Measurements from ENCODE around the gene SLC16A5.
"Not testable (repeated sequence)": the region's sequence is repeated elsewhere in the genome, so short reads cannot be mapped to it uniquely, and the experiment has no call there.

Gene SLC16A5

DNA sequence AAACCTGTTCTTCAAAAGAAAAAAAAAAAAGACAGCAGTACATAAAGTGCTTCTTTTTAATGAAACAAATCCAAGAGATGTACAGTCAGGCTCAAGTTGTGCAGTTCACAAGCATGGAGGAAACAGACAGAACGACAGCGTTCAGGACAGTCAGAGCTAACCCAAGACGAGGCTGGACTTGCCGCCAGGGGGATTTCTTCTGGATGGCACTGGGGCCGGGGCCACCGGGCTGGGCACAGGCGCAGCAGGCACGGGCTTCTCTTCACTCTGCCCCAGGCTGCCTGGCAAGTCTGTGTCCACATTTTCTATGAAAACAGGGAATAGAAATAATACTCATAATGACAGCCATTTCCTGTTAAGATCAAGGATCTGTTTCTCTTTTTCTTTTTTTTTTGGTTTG lies 48.2 kb downstream of the SLC16A5 start:
- no peak for DNase-seq

DNA sequence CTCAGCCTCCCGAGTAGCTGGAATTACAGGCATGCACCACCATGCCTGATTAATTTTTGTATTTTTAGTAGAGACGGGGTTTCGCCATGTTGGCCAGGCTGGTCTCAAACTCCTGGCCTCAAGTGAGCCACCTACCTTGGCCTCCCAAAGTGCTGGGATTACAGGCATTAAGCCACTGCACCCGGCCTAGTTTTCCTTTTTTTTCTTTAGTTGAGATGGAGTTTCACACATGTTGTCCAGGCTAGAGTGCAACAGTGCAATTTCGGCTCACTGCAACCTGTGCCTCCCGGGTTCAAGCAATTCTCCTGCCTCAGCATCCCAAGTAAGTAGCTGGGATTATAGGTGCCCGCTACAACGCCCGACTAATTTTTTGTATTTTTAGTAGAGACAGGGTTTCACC lies 50.0 kb downstream of the SLC16A5 start:
- DNase-seq, result not testable (repeated sequence)

DNA sequence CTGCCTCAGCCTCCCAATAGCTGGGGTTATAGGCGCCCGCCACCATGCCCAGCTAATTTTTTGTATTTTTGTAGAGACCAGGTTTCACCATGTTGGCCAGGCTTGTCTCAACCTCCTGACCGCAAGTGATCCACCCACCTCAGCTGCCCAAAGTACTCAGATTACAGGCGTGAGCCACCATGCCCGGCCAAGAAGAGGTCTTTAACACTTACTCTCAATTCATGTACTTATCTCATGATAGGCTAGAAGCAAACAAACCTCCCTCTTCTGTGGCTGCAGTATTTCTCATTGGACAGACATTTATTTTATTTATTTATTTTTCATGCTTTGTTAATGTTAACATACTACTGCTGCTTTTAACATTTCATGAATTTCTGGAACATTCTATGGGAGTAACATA lies 50.8 kb downstream of the SLC16A5 start:
- no peak for DNase-seq

- no peak for DNase-seq
Observed at GRCh38 chr17:75142236-75142971, 54.6 kb downstream of the SLC16A5 start.

GRCh38 chr17:75144816-75145512 lies 57.2 kb downstream of the SLC16A5 start:
- DNase-seq, result no peak

- no peak for DNase-seq
Observed at GRCh38 chr17:75146592-75146991, 58.8 kb downstream of the SLC16A5 start.

DNA sequence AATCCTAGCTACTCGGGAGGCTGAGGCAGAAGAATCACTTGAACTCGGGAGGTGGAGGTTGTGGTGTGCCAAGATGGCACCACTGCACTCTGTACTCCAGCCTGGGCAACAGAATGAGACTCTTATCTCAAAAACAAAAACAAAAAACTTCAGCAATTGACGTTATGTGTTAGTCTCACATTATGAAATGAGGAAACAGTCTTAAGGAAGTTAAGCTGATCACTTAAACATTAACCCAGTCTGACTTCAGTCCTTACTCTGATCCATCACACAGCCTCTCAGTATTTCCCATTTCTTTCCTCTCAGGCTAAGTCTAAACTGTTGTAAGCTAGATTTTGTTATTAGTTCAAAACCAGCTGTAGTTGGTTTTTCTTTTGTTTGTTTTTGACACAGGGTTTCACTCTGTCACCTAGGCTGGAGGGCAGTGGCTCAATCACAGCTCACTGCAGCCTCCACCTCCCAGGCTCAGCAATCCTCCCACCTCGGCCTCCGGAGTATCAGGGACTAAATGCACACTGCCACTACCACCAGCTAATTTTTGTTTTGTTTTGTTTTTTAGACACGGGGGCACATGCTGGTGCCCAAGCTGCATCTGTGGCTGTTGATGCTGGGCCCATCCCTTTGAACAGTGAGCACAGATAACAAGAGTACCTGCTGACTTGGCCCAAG lies 60.3 kb downstream of the SLC16A5 start:
- peak; percentile 8 for DNase-seq

DNA sequence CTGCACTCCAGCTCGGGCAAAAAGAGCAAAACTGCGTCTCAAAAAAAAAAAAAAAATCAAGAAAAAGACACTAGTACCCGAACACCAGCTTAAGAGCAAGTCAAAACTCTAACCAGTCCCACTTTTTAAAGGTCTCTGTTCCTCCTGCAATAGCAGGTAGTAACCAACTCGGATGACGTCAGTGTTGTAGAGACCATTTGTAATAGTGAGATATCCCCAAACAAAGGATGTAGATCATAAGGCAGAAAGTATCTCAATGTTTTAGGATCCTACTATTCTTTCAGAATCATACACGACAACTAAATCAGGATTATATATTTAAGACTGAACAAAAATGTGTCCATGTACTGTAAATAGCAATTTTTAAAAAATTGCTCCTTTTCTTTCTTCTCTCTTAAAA lies 64.2 kb downstream of the SLC16A5 start:
- no peak for DNase-seq

DNA sequence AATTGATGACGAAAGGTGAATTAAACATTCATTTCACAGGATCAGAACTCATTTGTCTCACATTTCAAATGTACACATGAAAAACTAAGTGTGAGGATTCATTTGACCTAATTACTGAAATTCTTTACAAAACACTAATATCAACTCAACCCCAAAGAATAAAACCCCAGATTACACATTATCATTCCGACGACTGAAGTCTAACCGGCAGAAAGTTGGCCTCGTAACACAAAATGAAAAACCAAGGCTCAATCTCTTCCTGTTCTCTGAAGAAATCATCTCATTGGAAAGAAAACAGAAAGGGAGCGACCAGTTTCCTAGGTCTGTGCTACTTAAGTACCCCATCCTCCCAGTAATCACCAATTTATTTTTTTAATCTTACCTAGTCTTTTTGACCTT lies 64.8 kb downstream of the SLC16A5 start:
- no peak for DNase-seq

DNA sequence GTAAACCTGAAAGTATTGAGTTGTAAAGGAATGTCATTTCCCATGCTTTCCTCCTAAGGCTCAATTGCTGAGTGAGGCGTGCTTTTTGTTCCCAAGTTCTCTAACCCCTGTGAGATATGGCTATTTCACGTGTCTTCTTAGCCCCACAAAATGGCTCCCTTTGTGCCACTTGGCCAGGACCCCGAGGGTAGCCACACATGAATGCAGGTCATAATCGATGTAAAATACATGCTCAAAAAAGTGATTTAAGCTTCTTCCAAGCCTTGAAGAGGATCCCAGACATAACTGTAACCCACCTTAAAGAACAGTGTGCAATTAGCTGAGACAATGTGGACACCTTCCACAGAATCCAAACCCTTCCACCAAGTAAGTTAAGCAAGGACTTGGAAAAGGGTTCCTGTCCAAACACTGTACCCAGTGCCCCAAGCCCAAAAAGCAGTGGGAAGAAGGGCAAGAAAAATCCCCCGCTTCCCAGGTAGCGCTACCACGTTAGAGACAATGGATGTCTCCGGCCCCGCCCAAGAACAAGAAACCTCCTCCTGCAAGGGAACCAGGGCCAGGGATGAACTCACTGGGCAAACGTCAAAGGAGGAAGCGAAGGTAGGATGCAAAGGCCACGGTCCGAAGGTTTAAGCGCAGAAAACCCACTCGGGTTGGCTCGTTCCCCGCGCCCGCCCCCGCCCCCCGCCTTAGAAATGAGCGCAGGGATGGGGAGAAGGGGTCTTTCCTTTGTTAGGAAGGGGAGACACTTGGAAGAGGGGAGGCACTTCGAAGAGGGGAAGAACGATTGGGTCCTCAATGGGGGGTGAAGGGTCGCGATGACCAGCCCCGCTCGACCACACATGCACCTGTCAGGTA lies 65.4 kb downstream of the SLC16A5 start:
- peak; percentile 34 for DNase-seq

DNA sequence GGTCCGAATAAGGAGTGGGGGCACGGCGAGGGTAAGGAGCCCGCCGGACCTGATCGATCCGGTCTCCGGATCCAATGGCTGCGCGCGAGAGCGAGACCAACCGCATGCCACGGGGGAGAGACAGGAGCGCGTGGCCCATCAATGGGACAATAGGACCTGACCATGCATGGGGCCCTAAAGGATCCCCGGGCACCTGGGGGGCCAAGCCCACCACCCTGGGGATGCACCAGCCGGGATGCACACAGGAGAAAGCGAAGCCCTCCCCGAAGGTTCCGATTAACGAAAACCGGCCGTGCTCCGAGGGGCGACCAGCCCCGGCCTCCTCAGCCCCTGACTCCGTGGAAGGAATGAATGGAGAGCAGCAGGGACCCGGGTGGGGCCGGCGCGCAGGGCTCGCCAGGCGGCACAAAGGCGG lies 66.0 kb downstream of the SLC16A5 start:
- no peak for DNase-seq

DNA sequence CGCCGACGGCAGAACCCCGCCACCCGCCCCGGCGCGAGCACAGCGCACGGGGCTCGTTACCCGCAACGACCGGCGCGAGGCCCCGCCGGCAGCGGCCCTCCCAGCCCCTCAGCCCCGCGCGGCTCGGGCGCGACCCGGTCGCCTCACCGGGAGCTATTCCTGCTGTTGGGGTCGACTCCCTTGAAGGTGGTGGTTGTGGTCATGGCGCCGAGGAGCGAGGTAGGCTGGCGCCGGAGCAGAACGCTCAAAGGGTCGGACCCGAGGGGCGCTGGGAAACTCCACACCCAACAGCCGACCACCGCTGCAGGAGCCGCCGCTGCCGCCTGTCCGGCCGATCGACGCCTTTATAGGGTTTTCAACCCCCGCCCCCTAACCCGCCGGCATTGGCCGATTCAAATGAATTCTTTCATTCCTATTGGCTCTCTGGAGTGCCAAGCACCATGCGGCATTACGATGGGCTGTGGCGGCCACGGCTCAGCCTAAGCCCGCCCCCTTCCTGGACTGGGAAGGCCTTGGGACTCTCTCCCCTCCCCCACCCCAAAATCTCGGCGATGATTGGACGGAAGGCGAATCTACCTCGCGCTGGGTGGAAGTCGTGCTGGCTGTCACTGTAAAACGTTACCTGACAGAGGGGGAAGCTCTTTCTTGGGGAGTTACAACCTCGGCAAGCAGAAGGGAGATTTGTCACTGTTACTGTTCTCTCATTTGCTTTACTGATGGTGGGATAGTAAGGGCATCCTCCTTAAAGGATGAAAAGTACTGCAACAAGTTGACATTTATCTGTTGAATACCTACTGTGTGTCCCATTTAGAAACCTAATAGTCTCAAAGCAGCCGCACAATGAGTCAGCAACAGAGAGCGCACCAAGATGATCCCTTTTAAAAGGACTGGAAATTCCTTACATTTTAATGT lies 66.7 kb downstream of the SLC16A5 start, which contains the start of gene JPT1:
JPT1 (minus strand) TSS at position 318 of the 912 bp plus-strand sequence; CDS start at position 203, 115 bp downstream.
- peak; percentile 93 for DNase-seq

DNA sequence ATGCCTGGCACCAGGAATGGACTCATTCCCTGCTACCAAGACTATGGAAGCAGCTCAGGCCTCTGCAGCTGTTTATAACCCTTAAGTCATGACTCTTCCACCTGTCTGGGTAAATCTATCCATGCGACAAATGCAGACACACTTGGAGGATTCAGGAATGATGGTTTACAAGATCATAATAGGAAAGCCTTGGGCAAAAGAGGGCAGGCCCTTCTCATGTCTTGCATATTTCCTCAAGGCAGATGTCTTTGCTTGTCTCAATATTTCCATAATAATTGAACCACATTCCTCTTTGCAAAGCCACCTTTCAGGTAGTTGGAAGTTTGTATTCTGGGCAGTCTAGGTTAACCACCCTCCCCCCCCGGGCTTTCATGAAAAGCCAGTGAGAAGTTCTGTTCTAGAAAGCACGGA lies 67.4 kb downstream of the SLC16A5 start:
- DNase-seq, result no peak
